Stimulated activated CD8-positive, alpha-beta memory T cell treated with anti-CD3 and anti-CD28 coated beads, Interleukin-4, amount 100 ng/mL, for 24 hours (primary cell): ENCODE measurements around the gene GALNT9.
"Not testable (repeated sequence)": the region's sequence is repeated elsewhere in the genome, so short reads cannot be mapped to it uniquely, and the experiment has no call there.

ENCODE experiments used
- DNase-seq: peaks from one replicate; pipeline ENCODE4 v3.0.0-alpha.2; 2020; ENCODE audit warnings: low read depth

Gene GALNT9

DNA sequence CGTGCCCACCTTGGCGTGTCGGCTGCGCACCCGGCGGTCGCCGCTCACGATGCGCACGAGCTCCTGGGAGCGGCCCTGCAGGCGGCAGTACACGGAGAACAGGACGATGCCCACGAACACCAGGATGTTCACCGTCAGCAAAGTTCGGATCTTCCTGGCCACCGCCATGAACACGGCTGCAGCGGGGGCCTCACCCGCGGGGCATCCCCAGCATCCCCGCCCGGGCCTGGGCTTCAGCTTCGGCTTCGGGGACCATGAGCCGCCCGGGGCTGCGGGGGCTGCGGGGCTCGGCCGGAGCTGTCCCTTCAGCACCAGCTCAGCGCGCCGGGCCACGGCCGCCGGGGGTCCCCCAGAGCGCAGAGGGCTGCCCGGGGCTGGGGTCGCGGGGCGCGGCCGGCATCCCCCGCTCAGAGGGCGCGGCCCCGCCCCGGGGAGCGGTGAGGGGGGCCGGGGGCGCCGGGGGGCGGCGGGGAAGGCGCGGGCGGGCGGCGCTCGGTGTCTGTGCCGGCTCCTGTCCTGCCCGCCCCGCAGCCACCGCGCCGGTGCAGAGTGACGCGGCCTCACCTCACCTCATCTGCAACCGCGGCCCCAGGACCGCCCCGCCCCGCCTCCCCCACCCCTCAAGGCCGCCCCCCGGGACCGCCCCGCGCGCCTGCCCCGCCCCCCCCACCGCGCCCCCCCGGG is at the start of gene GALNT9:
GALNT9 (minus strand) TSS at position 554 of the 684 bp plus-strand sequence; CDS start at position 168, 386 bp downstream.
- no peak for DNase-seq

DNA sequence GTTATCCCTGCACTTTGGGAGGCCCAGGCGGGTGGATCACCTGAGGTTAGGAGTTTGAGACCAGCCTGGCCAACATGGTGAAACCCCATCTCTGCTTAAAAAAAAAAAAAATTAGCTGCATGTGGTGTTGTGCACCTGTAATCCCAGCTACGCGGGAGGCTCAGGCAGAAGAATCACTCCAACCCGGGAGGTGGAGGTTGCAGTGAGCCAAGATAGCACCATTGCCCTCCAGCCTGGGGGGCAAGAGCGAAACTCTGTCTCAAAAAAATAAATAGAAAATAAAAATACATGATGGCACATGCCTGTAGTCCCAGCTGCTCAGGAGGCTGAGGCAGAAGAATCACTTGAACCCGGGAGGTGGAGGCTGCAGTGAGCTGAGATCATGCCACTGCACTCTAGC is 49.7 kb upstream of the GALNT9 start:
- DNase-seq: not testable (repeated sequence)

DNA sequence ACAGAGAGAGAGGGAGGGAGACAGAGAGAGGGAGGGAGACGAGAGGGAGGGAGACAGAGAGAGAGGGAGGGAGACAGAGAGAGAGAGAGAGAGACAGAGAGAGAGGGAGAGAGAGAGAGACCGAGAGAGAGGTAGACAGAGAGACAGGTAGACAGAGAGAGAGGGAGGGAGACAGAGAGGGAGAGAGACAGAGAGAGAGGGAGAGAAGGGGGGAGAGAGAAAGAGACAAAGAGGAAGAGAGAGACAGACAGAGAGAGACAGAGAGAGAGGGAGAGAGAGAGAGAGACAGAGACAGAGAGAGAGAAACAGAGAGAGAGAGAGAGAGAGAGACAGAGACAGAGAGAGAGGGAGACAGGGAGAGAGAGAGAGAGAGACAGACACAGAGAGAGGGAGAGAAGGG is 47.8 kb upstream of the GALNT9 start:
- no peak for DNase-seq

DNA sequence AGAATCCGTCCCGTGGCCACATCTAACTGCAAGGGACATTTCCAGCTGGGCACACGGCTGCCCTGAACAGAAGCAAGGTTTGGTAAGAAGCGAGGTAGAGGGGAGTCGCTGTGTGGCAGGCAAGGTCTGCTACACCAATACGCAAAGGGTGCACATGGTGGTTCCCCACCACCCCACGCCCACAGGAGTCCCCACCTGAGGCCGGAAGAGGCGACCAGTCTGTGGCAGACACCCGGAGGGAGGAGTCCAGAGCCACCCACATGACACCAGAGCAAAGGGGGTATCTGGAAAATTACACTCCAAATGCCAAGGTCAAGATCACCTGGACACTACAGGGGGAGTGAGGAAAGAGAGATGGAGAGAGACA is 47.1 kb upstream of the GALNT9 start:
- no peak for DNase-seq

DNA sequence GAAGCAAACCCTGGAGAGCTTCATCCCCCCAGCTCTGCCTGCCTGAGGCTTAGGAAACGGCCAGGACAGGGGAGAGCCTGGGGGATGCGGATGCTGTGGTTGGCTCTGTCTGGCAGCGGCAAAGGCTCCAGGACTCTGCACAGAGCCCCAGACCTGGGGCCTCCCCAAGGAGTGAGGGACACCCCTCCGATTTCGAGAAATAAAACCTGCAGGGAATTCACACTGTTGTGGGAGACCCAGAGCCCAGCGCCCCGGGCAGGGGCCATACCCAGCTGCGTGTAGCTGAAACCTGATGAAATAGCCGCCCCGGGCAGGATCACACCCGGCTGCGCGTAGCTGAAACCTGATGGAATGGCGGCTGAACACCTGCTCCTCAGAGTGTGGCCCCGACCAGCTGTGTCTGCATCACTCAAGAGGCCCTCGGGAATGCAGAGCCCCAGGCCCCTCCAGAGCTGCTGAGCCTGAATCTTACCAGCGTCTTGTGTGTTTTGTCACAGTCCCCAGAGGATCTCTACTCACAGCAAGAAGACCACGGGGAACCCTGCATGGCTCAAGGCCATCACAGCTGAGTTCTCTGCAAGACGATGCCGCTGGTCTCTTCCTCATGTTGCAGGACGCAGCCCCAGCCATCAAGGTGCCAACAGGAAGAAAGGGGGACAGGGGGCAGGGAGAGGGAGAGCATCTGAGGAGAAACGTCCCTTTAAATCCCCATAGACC is 46.5 kb upstream of the GALNT9 start:
- DNase-seq: no peak

DNA sequence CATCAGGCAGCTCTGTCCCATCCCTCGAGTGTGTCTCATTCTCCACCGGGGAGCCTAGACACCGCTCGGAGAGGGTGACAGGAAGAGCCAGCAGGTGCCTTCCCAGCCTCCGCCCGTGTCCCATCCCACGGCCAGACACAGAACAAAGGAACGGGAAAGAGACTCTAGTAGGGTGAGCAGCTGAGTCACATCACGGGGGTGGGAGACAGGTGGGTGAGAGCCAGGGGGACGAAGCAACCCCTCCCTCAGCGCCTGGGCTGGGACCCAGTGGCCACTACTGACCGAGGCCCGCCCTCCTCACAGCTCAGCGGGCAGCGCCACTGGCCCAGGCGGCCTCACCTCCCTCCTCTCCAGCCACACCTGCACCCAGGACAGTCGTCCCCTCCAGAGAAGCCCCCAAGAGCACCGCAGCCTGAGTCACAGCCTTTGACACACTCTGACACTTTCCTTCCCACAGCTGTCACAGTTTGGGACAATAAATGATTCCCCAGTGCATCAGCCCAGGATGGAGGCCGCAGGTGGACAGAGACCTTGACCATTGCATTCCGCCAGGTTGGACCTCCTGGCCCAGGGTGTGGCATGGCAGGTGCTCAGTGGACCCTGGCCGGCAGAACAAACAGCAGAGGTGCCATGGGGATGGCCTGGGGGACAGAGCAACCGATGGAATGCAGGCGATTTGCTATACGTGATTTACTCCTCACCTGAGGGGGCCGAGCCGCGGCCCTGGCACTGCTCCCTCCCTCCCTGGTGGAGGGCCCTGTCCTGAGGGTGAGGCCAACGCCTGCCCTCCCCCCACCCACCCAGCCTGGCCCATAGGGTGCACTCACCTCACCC is 45.4 kb upstream of the GALNT9 start:
- DNase-seq: no peak

DNA sequence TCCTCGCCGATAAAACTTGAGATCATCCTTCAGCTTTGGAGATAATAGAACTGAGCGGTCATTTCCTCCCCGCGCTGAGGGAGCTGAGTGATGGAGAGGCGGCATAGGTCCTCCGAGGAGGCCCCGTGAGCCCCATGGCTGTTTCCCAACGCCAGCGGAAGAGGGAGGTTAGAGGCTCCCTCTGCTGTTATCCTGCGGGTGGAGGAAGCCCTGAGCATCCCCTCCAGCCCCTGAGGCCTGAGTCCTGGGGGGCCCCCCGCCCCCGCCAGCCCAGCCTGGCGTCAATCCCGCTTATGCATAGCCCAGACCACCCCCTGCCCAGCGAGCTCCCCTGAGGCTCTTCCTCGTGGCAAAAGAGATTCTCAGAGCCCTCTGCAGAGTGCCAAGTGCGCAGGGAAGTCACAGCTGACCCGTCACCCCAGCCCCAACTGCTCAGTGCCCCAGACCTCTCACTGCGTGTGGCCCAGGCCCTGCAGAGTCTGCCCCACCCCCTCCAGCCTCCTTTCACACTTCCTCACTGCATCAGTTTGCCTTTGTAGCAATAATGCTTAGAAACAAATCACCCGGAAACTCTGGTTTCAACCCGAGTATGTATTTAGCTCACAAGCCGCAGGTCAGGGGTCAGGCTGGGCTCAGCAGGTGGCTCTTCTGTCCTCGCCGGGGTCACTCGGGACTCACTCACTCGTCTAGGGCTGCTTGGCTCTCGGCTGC is 44.7 kb upstream of the GALNT9 start:
- DNase-seq: no peak

DNA sequence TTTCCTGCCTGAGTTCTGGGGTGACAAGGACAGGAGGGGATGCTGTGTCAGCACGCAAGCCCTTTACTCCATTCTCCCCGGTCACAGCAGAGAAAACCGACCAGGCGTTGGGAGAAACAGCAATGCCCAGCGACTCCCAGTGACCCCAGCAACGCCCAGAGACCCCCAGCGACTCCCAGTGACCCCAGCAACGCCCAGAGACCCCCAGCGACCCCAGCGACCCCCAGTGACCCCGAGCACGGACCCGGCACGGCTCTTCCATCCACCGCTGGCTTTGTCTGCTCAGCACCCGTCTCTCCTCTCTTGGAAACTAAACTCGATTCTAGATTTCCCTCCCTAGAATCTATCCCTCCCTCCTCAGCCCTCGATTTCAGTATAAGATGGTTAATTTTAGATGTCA is 38.5 kb upstream of the GALNT9 start:
- DNase-seq: no peak

DNA sequence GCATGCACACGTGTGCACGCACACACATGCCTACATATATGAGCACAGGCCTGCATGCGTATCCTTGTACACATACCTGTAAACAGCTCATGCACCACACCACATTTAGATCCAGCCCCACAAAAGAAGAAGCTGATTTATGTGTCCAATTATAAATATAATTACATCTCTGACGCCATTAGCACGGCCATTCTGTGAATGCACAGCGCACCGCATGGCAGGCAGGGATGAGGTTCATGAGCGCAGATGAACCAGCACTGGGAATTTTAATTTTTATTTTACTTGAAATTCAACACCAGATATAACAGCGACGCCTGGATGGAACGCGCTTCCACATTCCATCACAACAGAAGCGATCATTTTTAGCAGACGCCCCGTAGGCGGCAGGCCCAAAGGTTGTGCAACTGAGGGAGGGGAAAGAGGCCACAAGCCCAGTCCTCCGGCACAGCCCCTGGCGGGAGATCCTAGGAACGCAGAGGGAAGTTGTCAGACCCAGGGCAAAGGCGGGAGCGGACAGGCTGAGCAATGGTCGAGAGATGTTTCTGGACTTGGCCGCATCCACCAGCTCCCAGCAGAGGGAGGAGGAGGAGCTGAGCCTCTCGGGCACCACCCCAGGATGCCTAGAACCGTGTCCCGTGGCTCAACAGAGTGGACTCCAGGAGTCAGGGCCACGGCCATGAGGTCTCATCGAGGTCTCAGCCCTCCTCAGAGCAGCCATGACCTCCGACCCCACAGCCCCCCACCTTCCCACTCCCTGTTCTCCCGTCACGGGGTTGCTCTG is 37.9 kb upstream of the GALNT9 start:
- DNase-seq: no peak

DNA sequence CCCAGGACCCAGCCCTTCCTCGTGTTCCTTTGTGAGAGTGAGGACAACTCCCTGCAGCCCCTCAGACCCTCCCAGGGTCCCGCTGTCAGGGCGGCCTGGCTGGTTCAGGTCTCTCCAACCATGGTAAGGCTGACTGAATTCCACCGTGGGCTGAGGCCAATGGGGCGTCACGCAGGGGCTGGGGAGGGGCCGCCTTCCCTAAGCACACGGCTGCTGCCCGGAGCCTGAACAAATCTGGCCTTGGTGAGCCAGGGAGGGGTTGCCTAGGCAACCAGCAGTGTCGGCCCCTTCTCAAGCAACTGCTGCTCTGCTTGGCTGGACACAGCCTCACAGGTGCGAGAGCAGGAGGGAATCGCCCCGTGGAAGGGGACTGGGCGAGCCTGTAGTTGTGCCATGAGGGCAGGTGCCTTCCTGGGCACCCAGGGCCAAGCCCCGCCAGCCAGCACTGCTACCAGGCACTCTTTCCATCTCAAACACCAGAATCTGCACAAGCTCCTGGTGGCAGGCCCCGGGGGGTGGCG is 37.0 kb upstream of the GALNT9 start:
- no peak for DNase-seq

DNA sequence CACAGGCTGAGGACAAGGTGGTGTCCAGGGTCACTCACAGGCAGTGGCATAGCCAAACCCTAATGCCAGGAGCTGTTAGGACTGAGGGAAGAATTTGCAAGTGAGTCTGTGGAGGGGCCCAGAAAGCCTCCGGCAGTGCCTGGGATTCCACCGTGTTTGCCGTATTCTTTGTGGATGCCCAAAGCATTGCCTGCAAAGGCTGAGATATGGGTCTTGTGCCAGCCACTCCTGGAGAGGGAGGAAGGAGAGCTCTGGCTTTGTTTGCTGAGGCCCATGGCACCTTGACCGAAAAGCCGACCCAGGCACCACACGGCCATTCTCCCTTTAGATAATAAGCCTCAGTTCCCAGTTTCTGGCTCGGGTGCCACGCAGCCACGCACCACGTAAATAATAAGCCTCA is 35.8 kb upstream of the GALNT9 start:
- no peak for DNase-seq

DNA sequence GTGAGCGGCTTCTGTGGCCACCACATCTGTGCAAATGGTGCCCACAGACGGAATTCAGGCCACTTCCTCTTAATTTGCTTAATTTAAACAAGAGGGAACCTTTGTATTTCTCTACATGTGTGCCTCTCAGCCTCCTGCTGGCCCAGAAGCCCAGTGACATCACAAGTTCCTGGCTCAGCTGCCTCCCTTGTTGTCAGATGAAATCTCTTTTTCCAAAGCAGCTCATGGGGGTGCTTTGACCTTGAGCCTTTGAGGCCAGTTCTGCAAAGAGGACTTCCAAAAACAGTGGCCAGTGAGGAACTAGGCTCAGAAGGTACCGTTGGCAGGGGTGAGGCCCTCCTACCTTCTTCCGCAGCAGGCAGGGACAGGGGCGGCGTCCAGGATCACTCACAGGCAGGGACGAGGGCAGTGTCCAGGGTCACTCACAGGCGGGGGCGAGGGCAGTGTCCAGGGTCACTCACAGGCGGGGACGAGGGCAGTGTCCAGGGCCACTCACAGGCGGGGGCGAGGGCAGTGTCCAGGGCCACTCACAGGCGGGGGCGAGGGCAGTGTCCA is 35.0 kb upstream of the GALNT9 start:
- no peak for DNase-seq

DNA sequence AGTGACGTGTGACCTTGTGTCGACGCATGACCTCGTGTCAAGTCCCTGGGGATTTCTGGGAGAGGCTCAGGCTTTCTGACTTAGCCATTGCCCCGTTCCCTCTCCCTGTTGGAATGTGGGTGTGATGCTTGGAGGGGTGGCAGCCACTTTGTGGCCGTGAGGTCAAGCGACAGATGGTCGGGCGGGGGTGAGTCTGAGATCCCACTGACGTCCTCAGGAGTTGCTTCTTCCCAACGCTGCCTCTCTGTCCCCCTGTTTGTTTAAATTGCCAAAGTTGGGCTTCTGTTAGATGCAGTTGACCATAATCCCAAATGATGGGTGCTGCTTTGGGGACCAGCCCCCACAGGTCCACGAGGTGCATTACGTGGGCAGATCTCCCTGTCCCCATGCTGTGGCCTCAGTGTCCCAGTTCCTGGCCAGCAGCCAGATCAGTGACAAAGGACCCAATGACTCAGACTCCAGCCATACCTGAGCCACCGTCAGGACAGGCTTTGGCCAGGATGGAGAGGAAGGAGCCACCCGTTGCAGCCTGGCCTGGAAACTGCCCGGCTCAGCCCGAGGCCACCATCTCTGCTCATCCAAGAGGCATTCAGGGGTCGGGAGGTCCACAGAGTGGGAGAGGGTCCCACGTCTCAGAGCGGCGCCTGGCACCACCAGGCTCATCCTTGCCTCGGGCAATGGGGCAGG is 34.4 kb upstream of the GALNT9 start:
- no peak for DNase-seq

DNA sequence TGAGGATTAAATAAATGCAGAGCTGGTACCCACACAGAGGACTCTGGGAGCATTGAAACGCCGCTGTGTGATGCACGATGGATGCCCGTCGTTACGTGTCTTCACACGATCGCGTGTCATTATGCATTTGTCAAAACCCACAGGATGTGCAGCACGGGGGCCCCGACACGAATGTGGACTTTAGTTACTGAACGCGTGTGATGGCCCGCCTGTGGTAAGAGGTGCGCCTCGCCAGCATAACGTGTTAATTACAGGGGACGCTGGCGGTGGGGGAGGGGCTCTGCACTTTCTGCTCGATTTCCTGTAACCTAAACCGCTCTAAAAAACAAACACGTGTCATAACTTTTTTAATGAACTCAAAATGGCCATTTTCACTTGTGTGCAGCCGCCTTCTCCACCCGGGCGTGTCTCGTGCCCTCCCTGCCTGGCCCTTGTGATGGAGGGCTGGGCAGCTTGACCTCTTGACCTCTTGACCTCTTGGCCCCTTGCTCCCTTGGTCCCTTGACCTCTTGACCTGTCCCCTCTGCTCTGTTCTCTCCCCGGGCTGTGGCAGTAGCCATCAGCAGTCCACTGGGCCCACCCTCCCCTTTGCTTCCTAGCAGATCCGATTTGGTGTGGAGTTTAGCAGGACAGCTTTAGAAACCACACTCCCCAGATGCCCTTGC is 33.7 kb upstream of the GALNT9 start:
- no peak for DNase-seq

DNA sequence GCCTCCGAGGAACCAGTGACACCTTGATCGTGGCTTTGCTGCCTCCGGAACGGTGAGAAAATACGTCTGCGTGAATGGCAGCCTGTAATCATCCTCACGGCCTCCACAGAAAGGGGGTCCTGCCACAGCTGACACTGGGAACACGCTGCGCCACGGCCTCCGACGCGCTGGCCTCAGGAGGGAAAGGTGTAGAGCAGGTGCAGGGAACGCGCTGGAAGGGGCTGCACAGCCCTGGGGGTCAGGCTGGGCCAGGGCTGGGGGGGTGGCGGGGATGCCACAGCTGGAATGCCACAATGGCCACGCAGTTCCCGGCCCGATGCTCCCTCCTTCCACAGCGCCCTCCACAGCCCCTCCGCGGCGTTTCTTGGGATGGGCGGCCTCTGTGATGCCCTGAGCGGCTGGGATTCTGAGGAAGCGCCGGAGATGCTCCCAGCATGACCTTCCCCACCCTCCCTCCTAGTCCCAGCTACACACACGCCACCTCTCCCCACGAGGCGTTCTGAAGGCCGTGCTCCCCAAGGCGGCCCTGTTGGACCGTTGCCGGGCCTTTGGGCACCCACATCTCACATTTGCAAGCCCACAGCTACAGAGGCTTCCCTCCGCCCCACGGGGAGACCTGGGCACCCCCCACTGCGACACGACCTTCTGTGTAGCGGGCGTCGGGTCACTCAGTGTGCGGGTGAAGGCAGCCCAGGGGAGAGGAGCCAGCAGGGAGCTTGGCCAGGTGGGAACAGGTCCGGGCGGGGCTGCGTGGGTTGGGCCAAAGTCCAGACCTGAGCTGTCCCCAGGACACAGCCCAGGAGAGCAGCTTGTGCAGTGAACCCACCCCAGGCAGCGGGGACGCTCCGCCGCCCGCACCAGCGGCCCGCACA is 31.8 kb upstream of the GALNT9 start:
- no peak for DNase-seq

DNA sequence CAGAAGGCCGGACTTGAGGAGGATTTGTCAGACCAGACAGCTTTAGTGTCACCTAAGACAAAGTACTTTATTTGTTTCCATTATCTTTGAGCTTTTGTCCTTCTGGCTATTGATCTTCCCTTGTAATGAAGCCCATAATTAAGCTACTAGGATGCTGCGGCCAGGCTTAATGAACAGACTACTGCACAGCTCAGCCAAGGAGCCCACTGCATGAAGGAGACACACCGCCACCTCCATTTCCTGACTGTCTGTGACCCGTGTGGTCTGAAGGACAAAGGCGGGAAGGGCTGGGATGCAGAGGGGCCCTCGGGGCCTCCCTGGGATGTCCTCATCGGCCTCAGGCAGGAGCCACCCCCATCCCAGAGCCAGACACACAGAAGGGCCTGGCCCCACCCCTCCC is 31.0 kb upstream of the GALNT9 start:
- no peak for DNase-seq

DNA sequence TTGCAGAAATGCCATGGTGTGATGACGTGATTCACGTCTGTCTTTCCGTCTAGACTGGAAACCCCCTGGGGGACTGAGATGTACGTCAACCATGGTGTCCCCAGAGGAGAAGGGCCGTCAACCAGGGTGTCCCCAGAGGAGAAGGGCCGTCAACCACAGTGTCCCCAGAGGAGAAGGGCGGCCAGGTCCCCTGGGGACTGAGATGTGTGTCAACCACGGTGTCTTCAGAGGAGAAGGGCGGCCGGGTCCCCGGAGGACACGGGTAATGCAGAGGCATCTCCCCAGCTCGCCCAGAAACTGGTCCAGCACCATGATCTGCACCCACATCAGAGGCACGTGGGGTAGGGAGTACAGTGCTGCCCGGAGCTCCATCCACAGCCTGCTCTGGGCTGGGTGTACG is 30.6 kb upstream of the GALNT9 start:
- no peak for DNase-seq

DNA sequence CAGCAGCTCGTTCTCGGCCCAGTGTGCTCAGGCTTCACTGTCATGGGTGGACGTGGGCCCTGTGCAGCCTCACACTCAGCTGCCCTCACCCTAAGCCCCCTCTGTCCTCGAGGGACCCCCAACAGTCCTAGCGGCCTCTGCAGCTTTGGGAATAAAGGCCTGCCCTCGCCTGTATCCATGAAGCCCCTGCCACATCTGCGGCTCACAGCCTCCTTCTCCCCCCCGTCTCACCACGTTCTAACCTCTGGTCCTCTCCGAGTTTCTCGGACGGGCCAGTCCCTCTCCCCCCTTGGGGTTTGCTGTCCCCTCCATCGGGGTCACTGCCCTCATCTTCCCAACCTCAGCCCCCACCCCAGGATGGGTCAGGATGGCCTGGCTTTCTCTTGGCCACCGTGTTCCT is 30.2 kb upstream of the GALNT9 start:
- DNase-seq: no peak
